Astrocyte of the spinal cord (primary cell): ENCODE data around the gene SLC25A38.
"Not testable (repeated sequence)": the region's sequence is repeated elsewhere in the genome, so short reads cannot be mapped to it uniquely, and the experiment has no call there.

Experiments used
- DNase-seq: peaks from one replicate; pipeline ENCODE4 v3.0.0; 2011; ENCODE audit warnings: low read depth, low spot score
- H3K4me3 ChIP-seq: 2 replicates; pipeline ENCODE4 v1.5.1; 2011; ENCODE audit warnings: low read depth, mild to moderate bottlenecking, low read length, moderate library complexity
- in situ Hi-C: cut with HindIII; loops from 2 replicates; pipeline ENCODE4 v1.10.0; 2017; ENCODE audit warnings: low sequenced_read_pairs
- TF ChIP-seq, protein P1 (sequence below): IDR thresholded peaks from 2 replicates; pipeline ENCODE4 v1.5.1; 2012; ENCODE audit warnings: low read depth, mild to moderate bottlenecking, low read length, inconsistent platforms

Gene SLC25A38

DNA sequence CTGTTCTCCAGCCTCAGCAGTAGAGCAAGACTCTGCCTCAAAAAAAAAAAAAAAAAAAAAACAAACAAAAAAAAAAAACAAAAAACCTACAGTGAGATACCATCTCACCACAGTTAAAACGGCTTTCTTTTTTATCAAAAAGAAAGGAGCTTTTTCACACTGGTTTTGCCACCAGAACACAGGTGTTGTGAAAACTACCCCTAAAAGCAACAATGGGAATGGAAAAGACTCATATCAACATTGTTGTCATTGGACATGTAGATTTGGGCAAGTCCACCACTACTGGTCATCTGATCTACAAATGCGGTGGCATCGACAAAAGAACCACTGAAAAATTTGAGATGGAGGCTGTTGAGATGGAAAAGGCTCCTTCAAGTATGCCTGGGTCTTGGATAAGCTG lies 24.8 kb upstream of the SLC25A38 start:
- DNase-seq: no peak
- in situ Hi-C loops: no loop called here
- H3K4me3 ChIP-seq: no peak overlapping the region
- TF ChIP-seq, protein P1, sequence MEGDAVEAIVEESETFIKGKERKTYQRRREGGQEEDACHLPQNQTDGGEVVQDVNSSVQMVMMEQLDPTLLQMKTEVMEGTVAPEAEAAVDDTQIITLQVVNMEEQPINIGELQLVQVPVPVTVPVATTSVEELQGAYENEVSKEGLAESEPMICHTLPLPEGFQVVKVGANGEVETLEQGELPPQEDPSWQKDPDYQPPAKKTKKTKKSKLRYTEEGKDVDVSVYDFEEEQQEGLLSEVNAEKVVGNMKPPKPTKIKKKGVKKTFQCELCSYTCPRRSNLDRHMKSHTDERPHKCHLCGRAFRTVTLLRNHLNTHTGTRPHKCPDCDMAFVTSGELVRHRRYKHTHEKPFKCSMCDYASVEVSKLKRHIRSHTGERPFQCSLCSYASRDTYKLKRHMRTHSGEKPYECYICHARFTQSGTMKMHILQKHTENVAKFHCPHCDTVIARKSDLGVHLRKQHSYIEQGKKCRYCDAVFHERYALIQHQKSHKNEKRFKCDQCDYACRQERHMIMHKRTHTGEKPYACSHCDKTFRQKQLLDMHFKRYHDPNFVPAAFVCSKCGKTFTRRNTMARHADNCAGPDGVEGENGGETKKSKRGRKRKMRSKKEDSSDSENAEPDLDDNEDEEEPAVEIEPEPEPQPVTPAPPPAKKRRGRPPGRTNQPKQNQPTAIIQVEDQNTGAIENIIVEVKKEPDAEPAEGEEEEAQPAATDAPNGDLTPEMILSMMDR: no peak

DNA sequence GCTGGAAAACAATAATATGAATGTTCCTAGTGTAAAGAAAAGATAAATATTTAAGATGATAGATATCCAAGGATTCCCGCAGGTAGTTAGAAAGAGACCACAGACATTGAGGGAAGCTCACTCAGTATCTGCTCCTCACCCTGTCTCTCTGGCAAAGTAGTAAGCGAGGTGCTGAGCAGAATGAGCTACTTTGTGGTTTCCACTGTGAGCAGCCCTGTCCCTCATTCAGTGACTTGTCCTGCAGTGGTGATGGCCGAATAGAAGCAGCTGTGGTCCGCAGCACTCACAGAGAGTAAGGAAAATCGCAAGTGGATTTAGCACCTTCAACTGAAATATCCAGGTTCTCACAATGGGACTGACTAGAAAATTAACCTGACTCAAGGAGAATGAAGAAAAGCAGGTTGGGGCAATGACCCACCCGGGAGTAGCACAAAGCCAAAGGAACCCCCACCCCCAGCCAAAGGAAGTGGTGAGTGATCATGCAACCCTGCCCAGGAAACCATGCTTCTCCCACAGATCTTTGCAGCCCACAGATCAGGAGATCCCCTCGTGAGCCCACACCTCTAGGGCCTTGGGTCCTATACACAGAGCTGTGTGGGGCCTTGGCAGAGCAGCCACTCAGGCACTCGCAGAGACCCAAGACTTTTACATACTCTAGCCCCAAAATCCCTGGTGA lies 21.8 kb upstream of the SLC25A38 start:
- no peak overlapping the region for H3K4me3 ChIP-seq
- TF ChIP-seq, protein P1: no peak
- in situ Hi-C loops: no loop called here
- no peak for DNase-seq

DNA sequence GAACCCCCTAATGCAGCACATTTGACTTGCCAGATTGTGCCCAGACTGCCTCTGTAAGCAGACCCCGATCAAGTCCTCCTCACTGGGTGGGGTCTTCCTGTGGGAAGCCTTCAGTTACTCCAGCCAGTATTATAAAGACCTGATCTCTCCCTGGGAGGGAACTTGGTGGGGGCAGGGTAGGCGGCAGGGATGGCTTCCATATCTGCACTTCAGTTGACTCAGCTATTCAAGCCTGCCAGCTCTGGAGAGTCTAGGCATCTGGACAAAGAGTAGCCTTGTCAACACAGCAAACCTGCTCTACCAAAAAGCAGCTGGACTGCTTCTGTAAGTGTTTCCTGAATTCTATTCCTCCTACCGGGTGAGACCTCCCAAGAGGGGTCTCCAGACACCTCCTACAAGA lies 21.0 kb upstream of the SLC25A38 start:
- in situ Hi-C loops: no loop called here
- DNase-seq: no peak
- no peak overlapping the region for H3K4me3 ChIP-seq
- TF ChIP-seq, protein P1: no peak

DNA sequence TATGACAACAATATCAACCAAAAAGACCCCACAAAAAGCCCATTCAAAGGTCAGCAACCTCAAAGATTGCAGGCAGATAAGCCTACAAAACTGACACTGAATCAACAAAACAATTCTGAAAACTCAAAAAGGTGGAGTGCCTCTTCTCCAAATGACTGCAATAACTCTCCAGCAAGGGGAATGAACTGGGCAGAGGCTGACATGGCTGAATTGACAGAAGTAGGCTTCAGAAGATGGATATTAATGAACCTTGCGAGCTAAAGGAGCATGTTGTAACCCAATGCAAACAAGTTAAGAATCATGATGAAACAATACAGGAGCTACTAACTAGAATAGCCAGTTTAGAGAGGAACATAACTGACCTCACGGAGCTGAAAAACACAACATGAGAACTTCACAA lies 20.4 kb upstream of the SLC25A38 start:
- DNase-seq: no peak
- TF ChIP-seq, protein P1: no peak
- in situ Hi-C loops: no loop called here
- H3K4me3 ChIP-seq: no peak overlapping the region

DNA sequence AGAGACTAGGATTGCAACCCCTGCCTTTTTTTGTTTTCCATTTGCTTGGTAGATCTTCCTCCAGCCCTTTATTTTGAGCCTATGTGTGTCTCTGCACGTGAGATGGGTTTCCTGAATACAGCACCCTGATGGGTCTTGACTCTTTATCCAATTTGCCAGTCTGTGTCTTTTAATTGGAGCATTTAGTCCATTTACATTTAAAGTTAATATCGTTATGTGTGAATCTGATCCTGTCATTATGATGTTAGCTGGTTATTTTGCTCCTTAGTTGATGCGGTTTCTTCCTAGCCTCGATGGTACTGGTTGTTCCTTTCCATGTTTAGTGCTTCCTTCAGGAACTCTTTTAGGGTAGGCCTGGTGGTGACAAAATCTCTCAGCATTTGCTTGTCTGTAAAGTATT lies 12.7 kb upstream of the SLC25A38 start:
- H3K4me3 ChIP-seq, in situ Hi-C loops: not testable (repeated sequence)

DNA sequence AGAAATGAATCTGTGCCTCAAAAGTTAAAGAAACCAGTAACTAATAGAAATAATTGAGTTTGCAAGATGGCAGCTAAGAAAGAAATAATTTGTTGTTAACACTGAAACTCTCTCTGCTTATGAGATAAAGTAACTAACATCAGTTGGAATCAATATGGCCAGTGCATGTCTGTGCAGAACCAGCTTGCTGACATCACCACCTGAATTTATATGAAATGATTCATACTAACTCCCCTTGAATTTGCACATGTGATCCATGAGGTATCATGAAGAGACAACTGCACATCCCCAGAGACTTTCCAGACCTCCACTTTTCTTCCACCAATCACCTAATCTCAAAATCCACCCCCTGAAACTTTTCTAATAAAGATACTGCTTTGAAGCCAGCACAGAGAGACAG lies 10.3 kb upstream of the SLC25A38 start:
- in situ Hi-C loops: no loop called here
- TF ChIP-seq, protein P1: no peak
- no peak for DNase-seq
- H3K4me3 ChIP-seq: no peak overlapping the region

More for the DNA sequence above, 12.7 kb upstream of the SLC25A38 start:
- DNase-seq: not testable (repeated sequence)

DNA sequence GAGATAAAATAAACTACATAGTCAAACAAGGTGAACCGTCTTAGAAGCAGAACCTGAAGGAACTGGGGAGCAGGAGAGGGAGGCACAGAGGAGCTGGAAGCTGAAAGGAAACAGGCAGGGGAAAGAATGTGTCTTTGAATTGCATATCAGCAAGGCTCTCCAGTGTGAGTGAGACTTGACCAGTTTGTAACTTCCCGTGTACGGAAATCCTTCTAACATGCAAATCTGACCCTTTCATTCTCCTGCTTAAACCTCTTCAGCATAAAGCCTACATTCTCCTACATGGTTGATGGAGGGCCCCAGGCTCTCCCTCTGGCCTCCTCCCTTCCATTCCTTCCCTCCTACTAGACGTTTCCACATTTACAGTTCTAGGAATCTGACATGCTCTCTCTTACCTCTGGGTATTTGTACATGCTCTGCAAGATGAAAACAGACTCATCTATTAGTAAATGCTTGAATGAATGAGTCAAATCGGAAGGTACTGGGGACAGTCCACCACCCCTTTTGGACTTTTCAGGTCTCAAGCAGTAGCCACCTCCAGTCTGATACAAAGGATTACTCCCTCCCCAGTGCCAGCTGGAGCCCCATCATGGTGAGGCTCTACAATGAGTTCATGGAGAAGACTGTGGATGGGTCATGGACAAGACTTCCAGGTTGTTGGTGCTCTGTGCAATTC lies 6.1 kb upstream of the SLC25A38 start:
- in situ Hi-C loops: no loop called here
- H3K4me3 ChIP-seq: no peak overlapping the region
- TF ChIP-seq, protein P1: no peak
- DNase-seq: no peak
